NOMO-1 treated with DMSO at 0.1 percent for 48 hours (cell line): Measurements from ENCODE around the gene GLP1R.
"Not testable (repeated sequence)": the region's sequence is repeated elsewhere in the genome, so short reads cannot be mapped to it uniquely, and the experiment has no call there.

ENCODE experiments used
- DNase-seq: peaks from one replicate; lab custom pipeline; 2025; ENCODE audit not compliant: unreplicated experiment; lab: John Stamatoyannopoulos, UW

Gene GLP1R

GRCh38 chr6:39118921-39119320 lies 70.3 kb downstream of the GLP1R start:
- DNase-seq = no peak

- no peak for DNase-seq
Observed at GRCh38 chr6:39124114-39124513, 75.5 kb downstream of the GLP1R start.

GRCh38 chr6:39128106-39128505 lies 79.5 kb downstream of the GLP1R start:
- no peak for DNase-seq

- no peak for DNase-seq
Observed at GRCh38 chr6:39128832-39129231, 80.3 kb downstream of the GLP1R start.

GRCh38 chr6:39130691-39131090 lies 82.1 kb downstream of the GLP1R start:
- no peak for DNase-seq

GRCh38 chr6:39134761-39135160 lies 86.2 kb downstream of the GLP1R start:
- not testable (repeated sequence) for DNase-seq

- DNase-seq = not testable (repeated sequence)
Observed at GRCh38 chr6:39136207-39136606, 87.6 kb downstream of the GLP1R start.

GRCh38 chr6:39137245-39137644 lies 88.7 kb downstream of the GLP1R start:
- DNase-seq = peak; percentile 9
